ENCODE data around the gene RSBN1L. TPM values are rescaled to one million over a fixed set of nuclear protein-coding genes. Genes with fewer than 3 reads are reported as not detected.

RSBN1L gene
- total RNA-seq, 4 donors from 2014 or later, result 13.7 to 26.2 (median 19.8) TPM

DNA sequence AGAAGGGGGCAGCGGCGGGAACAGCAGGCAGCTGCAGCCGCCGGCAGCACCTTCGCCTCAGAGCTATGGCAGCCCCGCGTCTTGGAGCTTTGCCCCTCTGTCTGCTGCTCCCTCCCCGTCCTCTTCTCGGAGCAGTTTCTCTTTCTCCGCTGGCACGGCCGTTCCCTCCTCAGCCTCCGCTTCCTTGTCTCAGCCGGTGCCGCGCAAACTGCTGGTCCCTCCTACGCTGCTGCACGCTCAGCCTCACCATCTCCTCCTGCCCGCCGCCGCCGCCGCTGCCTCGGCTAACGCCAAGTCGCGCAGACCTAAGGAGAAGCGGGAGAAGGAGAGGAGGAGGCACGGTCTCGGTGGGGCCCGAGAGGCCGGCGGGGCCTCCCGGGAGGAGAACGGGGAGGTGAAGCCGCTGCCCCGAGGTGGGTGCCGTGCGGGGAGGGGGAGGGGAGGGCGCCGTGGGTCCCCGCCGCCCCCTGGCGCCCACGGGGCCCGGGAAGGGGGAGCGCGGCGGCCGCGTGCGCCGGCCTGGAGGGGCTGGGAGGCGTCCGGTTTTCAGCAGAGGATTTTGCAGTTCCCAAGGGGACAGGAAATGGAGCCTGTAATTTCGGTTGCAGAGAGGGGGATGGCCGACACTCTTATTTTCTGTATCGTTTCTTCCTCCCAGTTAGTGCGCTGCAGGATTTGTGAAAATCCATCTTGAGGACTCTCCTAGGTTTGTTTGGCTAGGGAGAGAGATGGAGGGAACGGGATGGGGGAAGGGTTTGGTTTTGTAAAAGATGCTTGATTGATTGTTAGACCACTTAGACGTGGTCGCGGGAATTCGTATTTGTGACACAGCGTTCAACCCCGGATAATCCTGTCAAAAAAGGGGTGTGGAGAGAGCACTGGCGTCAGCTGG, 630 bp downstream of the RSBN1L start:
- Histone ChIP-seq H3K9me3 (no peaks in the 10 kb centered on the region), H3K4me1 (peaks cover 28 to 67% (median 35%) of the 10 kb centered on the region in 4 donors), H3K4me3 (peak overlapping the region; percentile 90 to 98 (median 94)), H3K27me3 (no peaks in the 10 kb centered on the region), H3K27ac (peak overlapping the region; percentile 98 to 99 (median 98)), H3K36me3 (no peaks in the 10 kb centered on the region)
- TF ChIP-seq, protein P1, sequence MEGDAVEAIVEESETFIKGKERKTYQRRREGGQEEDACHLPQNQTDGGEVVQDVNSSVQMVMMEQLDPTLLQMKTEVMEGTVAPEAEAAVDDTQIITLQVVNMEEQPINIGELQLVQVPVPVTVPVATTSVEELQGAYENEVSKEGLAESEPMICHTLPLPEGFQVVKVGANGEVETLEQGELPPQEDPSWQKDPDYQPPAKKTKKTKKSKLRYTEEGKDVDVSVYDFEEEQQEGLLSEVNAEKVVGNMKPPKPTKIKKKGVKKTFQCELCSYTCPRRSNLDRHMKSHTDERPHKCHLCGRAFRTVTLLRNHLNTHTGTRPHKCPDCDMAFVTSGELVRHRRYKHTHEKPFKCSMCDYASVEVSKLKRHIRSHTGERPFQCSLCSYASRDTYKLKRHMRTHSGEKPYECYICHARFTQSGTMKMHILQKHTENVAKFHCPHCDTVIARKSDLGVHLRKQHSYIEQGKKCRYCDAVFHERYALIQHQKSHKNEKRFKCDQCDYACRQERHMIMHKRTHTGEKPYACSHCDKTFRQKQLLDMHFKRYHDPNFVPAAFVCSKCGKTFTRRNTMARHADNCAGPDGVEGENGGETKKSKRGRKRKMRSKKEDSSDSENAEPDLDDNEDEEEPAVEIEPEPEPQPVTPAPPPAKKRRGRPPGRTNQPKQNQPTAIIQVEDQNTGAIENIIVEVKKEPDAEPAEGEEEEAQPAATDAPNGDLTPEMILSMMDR (IDR thresholded peaks at IDR 0.05), result peak in 1 of 5 experiments; percentile 29
- TF ChIP-seq POLR2AphosphoS5 (IDR thresholded peaks at IDR 0.05) (peak in 2 of 3 donors; percentile 34 to 40), EP300 (IDR thresholded peaks at IDR 0.05; ENCODE audit: low read depth) (no peak)
- 0% methylated on average over 21 to 55 of the region's 67 CpGs for WGBS, 2 donors (ENCODE audit: low coverage in 1 of 2)
- in situ Hi-C loops (cut with MboI; ENCODE audit: low pct_ligation_motif_present in 1 of 4, low pct_unique_long_range_greater_than_20kb in 1 of 4, low sequenced_read_pairs in 3 of 4) (no loop called here), intact Hi-C loops (cut with DNase I; ENCODE audit: low total_unique reads) (no loop called here)
- DNase-seq, result peak; percentile 59

DNA sequence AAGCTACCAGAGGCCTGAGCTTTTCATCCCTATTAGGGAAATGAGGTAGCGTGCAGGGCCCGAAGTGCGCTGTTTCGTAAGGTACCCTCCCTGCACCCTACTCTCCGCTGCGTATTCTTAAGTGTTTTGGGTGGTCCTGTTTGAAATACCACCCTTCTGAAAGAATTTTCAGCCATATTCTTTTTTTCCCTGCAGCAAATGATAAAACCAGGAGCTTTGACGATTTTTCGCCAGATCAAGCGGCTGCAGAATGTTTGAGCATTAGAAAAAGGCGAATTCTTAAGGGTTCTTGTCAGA, 1.2 kb downstream of the RSBN1L start:
- H3K27me3 ChIP-seq, result no peaks in the 10 kb centered on the region
- no peaks in the 10 kb centered on the region for H3K9me3 ChIP-seq
- no peaks in the 10 kb centered on the region for H3K36me3 ChIP-seq
- H3K4me1 ChIP-seq, result peaks cover 31 to 70% (median 37%) of the 10 kb centered on the region in 4 donors
- peak overlapping the region; percentile 98 to 99 (median 98) for H3K27ac ChIP-seq
- in situ Hi-C loops (cut with MboI; ENCODE audit: low pct_ligation_motif_present in 1 of 4, low pct_unique_long_range_greater_than_20kb in 1 of 4, low sequenced_read_pairs in 3 of 4), result no loop called here
- WGBS, 2 donors (ENCODE audit: low coverage in 1 of 2), result 0 to 2% methylated on average over 10 of the region's 10 CpGs
- peak overlapping the region; percentile 90 to 98 (median 94) for H3K4me3 ChIP-seq
- peak; percentile 62 for DNase-seq
- intact Hi-C loops (cut with DNase I; ENCODE audit: low total_unique reads), result no loop called here
- TF ChIP-seq EP300 (IDR thresholded peaks at IDR 0.05; ENCODE audit: low read depth) (no peak), POLR2AphosphoS5 (IDR thresholded peaks at IDR 0.05) (peak in 1 of 3 donors; percentile 68)

DNA sequence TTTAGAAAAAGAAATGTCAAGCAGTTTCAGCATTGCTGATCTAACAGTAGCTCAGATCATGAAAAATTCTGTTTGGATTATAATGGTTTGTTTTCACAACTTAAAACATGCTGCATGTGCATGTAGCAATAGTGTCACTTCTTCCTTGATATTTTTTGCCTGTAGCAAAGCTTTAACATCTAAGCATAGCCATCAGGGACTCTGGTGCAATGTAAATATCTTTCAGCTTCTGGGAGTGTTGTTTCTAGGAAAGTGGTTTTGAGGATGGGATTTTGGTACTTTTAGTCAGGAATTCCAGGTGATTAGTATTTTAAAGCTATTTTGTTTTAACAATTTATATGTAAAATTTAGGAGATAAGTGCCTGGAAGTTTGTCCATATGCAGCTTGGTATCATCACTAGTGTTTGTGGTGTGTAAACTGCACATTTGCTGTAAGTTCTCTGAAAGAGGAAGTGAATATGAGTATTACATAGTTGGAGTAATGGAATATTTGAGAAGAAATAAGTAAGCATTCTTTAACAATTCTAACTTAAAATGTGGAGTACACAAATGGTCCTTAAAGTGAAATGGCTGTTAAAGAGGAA, 1.9 kb downstream of the RSBN1L start:
- no peaks in the 10 kb centered on the region for H3K36me3 ChIP-seq
- H3K4me3 ChIP-seq, result peak overlapping the region; percentile 90 to 98 (median 94)
- no peaks in the 10 kb centered on the region for H3K9me3 ChIP-seq
- intact Hi-C loops (cut with DNase I; ENCODE audit: low total_unique reads) (no loop called here), in situ Hi-C loops (cut with MboI; ENCODE audit: low pct_ligation_motif_present in 1 of 4, low pct_unique_long_range_greater_than_20kb in 1 of 4, low sequenced_read_pairs in 3 of 4) (no loop called here)
- DNase-seq, result no peak
- peaks cover 33 to 70% (median 37%) of the 10 kb centered on the region in 4 donors for H3K4me1 ChIP-seq
- TF ChIP-seq POLR2AphosphoS5 (IDR thresholded peaks at IDR 0.05) (no peak), POLR2A (IDR thresholded peaks at IDR 0.05) (no peak), EP300 (IDR thresholded peaks at IDR 0.05; ENCODE audit: low read depth) (no peak)
- TF ChIP-seq, protein P1 (IDR thresholded peaks at IDR 0.05), result no peak
- H3K27me3 ChIP-seq, result no peaks in the 10 kb centered on the region
- H3K27ac ChIP-seq, result peak overlapping the region; percentile 98 to 99 (median 98)

DNA sequence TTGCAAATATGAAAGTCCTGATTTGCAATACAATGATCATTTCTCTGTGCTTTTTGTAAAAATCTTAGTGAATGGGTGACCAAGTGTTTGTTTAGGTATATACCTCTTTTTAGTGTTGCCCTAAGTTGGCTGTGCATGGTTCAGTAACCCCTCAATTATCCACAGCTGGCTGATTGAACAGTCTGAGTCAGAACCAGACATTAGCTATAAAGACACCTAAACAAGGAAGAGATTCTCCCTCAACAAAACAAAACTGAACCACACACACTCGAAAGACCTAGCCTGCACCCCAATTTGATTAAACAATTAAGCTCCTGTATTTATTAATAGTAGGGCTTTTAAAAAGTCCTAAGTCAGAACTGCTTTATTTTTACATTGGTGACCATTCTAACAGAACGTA, 2.8 kb downstream of the RSBN1L start:
- Histone ChIP-seq H3K27ac (peak overlapping the region; percentile 98 to 99 (median 98)), H3K4me3 (peak overlapping the region in 1 of 4 donors; percentile 98), H3K4me1 (peaks cover 24 to 66% (median 36%) of the 10 kb centered on the region in 4 donors), H3K36me3 (no peaks in the 10 kb centered on the region), H3K9me3 (no peaks in the 10 kb centered on the region), H3K27me3 (no peaks in the 10 kb centered on the region)
- 5 to 30% methylated on average over 2 of the region's 2 CpGs for WGBS, 2 donors (ENCODE audit: low coverage in 1 of 2)
- intact Hi-C loops (cut with DNase I; ENCODE audit: low total_unique reads) (no loop called here), in situ Hi-C loops (cut with MboI; ENCODE audit: low pct_ligation_motif_present in 1 of 4, low pct_unique_long_range_greater_than_20kb in 1 of 4, low sequenced_read_pairs in 3 of 4) (no loop called here)
- no peak for TF ChIP-seq POLR2A (IDR thresholded peaks at IDR 0.05)
- TF ChIP-seq, protein P1 (IDR thresholded peaks at IDR 0.05), result no peak
- TF ChIP-seq POLR2AphosphoS5 (IDR thresholded peaks at IDR 0.05), result no peak
- no peak for TF ChIP-seq EP300 (IDR thresholded peaks at IDR 0.05; ENCODE audit: low read depth)
- no peak for DNase-seq

Measured in transverse colon (tissue), 4 donors.